HK-2 (cell line): ENCODE results near the gene SCLY.
A peak's percentile ranks its signal among the peaks of the same experiment; 100 is the strongest.

Experiments
- DNase-seq: peaks from one replicate; pipeline ENCODE4 v3.0.0-alpha.2; 2018; ENCODE audit not compliant: unreplicated experiment

SCLY gene

DNA sequence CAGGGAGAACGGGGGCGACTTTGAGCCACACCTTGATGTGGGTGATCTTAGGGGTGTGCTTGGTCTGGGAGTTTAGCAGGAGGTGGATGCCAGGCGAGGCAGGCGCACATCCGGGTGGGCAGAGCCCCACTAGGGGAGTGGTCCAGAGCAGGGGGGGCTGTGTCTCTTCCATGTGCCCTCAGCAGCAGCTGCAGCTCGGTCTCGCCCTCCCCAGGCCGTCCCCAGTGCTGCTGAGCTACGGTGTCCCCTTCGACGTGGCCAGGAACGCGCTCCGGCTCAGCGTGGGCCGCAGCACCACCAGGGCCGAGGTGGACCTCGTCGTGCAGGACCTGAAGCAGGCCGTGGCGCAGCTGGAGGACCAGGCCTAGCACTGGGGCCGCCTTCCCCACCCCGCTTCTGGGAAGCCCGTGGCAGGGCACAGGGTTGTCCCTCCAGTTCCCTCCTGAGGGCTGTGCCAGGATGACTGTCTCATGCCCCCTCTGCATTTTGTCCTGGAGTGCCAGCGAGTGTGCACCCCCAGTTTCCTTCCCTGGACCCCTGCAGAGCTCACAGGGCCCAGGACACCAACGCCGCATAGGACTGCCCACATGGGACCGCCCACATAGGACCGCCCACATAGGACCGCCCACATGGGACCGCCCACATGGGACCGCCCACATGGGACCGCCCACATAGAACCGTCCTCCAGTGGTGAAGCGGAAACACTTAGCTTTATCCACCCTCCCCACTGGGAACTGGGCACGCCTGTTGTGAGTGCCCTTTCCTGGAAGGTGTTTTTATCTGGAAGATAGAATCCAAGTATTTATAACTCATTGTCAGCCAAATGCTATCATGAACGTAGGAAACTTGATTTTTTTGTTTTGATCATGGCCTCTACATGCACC, 37.4 kb downstream of the SCLY start:
- DNase-seq: peak; percentile 96

DNA sequence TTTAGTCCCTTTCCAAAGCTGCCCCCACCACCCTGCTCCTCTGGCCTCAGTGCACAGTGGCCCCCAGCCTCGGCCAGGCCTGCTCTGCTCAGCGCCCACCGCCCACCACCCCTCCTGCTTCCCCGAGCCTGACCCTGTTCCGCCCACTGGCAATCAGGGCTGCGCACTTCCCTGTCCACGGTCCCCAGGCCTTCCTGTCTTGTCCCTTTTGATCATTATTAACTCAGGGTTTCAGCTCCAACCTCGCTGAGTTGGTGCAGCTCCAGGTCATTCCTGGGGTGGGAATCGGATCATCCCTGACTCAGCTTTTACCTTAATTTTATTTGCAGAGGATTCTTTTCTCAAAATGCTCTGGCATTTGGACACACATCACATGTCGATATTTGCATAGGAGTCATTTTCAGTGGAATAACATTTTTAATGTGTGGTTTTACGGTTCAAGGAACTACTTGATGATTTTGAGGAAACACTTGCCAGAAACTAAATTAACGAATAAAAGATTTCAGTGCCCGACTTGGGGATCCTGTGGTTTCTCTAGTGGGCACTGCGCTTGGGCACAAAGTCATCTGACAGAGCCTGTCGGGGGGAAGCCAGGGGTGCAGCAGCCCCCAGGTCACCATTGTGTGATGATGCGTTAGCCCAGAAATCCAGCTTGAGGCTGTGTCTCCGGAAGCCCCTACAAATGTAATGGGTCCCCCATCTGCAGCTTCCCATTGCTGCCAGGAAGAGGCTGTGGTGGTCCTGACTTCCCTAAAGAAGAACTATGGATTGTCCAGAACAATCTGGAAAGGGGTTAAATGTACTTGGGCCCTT, 38.3 kb downstream of the SCLY start:
- DNase-seq: peak; percentile 74

DNA sequence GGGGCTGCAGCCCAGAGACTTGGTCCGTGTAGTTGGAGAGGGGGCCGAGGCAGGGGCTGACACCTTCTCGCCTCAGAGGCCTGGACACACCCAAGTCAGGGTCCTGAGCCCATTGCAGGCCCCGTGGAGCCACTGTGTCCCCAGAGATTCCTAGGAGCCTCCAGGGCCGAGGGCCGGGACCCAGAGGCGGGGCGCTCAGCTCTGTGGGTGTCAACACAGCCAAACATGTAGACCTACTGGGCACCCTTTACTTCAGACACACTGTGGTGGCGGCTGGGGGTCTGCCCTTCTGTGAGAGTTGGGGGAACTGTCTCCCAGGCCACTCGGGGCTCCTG, 38.9 kb downstream of the SCLY start:
- no peak for DNase-seq

DNA sequence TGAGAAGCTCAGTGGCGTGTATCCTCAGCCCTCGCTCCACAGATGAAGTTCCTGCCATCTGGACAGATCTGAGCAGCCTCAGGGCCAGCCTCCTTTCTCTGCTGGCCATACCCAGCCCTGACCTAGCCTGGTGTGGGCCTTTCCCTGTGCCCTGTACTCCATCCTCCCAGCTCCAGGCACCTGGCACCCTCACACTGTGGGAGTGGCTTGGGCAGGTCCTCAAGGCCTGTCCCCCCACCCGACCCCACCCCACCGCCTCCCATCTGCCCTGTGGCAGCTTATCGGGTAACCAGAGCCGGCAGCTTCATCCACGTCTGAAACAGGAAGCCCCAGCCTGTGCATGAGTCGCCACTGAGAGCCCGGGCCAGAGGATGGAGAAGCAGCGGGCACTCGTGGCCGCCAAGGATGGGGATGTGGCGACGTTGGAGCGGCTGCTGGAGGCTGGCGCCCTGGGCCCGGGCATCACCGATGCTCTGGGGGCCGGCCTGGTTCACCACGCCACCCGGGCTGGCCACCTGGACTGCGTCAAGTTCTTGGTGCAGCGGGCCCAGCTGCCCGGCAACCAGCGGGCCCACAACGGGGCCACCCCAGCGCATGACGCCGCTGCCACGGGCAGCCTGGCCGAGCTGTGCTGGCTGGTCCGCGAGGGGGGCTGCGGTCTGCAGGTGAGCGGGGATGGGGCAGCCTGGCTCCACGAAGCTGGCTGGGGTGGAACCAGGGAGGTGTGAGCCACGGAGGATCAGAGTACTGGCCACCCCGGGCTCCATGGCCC, 39.4 kb downstream of the SCLY start, which contains the start of gene ESPNL:
Gene ESPNL, plus strand, starts transcription at position 292 of the 772 bp plus-strand sequence. Its CDS starts 80 bp downstream, at position 372.
- peak; percentile 63 for DNase-seq

DNA sequence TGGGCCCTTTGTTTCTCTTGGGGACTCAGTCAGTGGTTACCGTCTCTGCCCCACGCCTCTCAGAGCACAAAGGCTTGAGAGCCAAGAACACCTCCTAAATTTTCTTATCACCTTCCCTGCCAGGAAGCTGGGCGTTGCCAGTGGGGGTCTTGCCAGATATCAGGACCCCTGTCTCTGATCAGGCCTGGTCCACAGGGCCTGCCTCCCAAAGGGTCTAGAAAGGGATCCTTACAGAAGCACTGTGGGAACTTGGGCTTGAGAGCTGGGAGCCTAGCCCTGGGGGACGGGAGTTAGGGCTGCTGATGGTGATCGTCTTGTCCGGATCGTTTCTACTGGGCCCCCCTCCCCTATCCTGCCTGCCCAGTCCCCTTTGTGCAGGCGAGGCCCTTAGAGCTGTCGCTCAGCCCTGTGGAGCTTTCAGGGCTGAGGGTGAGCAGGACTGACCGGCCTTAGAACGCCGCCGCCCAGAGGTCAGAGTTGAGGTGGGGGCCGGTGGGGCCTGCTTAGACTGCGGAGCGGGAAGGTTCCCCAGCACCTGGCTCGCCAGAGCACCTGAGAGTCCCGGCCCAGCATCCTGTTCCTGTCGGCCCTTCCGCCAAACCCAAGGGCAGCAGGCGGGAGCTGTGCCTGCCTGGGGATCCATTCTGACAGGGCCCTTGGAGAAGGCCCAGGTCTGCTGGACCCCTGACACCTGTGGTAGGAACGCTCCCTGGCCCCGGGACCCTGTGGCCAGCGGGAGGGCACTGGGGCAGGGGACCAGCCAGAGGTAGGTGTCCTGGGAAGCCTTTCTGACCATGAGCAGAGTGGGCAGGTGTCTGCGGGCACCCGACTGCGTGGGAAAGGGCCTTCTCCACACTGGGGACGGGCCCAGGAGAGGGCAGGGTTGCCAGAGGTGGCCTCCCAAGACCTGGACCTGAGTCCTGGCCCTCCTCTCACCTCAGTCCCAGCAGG, 40.3 kb downstream of the SCLY start:
- no peak for DNase-seq

DNA sequence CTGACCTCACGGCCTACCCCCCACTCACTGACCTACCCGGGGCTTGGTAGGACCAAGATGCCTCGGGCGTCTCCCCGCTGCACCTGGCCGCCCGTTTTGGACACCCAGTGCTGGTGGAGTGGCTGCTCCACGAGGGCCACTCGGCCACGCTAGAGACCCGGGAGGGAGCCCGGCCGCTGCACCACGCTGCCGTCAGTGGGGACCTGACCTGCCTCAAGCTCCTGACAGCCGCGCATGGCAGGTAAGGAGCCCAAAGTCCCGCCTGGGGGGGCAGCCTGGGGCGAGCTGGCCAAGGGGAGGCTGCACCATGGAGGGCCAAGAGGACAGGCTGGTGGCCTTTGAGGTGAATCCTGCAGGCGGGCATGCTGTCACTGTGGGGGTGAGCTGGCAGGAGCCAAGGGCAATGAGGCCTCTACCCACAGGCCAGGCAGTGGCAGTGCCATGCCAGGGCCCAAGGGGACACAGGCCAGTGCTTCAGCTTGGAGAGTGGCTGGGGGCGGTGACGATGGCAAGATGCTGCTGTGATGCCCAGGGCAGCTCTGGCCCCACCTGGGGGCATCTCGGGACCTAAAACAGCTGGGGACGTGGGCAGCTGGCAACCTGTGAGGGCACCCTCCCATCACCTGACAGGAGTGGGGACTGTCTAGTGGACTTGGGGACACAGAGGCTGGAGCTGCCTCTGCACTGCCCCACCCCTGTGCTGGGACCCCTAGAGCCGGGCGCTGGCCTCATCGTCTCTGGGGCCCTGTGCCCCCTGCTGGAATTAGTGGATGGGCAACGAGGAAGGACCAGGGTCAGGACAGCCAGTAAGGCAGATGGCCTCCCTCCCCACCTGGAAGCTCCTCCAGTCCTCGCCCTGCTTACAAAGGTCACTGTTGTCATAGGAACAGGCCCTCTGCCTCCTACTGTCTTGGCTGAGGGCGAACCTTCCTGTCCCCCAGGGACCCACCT, 41.4 kb downstream of the SCLY start:
- no peak for DNase-seq

DNA sequence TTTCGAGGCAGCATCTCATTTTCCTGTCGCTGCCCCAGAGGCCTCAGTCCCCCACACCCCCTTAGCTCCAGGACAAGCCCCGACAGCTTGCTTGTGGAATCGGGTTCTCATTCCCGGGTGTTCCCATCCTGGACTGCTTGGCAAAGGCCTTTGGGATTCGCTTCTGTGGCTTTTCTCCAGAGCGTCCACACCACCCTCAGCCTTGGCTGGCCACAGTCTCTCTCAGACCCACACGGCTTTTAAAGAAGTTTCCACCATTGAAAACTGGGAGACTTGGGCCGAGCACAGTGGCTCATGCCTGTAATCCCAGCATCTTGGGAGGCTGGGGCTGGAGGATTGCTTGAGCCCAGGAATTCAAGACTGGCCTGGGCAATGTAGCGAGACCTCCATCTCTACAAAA, 42.1 kb downstream of the SCLY start:
- DNase-seq: no peak

DNA sequence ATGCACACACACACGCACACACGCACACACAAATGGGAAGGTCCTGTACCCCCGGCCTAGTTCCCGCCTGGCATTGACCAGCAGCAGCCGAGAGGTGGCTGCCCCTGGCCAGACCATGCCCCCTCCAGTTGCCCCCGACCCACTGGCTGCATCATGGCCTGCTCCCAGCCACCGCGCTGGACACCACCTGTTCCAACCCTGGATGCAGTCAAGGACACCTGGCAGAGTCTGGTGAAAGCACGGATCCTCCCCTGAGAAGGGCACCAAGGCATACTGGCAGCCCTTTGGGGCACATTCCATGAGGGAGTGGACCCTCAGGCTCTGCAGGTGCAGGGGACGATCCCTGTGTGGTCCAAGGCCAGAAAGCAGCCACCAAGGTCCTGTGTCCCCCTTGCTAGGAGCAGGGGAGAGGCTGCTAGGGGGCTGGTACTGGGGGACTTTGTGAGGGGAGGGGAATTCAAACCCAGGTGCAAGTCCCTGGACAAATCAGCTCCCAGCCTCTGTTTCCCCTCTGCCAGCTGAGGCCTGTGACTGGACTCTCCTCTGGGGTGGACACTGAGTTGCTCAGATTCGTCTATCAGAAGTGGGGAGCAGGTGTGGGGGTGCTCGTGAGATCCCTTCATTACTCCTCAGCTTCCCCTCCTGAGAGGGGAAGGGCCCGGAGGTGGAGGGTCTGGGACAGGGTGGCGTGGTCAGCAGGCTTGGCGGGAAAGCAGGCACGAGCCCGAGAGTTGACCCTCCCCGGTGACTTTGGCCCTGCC, 42.8 kb downstream of the SCLY start:
- DNase-seq: no peak

DNA sequence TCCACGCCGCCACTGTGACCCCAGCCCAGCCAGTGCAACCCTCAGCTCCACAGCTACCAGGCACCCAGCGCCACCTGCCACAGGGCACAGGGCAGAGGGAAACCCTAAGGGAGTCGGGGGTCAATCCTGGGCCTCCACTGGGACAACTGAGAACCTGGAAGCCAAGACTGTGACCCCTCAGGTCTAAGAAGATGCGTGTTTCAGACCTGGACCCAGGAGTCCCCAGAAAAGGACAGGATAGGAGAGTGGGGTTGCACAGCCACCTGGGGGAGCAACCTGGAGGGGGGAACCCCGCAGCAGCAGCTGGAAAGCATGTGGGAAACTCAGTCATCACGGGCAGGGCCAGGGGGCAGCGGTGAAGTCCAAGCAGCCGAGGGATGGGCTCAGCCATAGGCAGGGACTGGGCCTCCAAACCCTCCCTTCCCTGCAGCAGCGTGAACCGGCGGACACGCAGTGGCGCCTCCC, 43.5 kb downstream of the SCLY start:
- no peak for DNase-seq

DNA sequence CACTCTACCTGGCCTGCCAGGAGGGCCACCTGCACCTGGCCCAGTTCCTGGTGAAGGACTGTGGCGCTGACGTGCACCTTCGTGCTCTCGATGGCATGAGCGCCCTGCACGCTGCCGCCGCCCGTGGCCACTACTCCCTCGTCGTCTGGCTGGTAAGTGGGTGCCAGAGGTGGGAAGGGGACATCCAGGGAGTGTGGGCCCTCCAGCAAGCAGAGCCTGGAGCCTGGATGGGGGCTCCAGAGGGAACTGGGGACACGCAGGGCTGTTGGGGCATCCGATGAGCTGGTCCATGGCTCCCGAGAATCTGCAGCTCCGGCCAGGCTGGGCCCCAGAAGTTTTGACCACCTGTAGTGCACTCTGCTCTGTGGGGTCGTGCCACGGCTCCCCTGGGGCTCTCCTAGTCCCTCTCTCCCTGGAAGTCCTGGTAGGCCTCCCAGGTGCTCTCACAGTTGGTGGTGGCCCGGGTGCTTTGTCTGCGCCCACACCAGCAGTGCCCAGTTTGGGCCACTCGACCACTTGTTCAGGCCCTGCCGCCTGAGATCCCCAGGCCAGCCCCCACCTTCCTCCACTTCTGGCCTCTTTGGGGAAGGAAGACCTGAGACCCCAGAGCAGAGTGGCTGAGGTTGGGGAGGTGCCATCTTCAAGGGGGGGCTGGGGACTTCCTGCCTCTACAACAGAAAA, 44.0 kb downstream of the SCLY start:
- no peak for DNase-seq

DNA sequence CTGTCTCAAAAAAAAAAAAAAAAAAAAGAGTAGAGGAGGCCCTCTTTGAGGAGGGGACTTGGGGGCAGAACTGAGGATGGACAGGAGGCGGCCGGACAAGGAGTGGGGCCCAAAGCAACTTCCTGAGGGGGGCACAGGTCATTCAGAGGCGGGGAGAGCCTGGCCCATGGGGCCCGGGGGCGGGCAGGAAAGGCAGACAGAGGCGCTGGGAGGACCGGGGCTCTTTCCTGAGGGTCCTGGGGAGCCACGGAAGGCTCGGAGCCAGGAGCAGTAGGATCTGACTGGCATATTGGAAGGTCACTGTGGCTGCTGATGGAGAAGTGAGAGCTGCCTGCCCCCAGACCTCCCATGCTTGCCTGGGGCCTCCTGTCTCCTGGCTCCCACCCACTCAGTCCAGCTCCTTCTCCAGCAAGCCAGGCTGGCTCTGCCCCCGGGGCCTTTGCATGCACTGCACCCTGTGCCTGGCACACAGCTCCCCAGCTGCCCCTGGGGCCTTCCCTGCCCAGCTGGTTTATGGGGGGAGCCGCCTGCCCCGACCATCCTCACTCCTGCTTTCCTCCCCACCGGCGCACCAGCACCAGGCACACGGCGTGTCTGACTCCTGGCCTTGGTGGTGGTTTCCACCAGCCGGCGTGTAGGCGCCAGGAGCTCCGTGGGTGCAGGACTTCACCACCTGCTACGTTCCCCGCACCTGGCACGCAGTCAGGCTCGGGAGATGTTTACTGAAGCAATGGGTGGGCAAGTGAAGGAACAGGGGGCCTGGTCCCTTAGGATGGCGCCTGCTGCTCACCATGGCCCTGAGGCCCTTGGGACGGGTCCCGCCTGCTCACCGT, 44.9 kb downstream of the SCLY start:
- DNase-seq: no peak

DNA sequence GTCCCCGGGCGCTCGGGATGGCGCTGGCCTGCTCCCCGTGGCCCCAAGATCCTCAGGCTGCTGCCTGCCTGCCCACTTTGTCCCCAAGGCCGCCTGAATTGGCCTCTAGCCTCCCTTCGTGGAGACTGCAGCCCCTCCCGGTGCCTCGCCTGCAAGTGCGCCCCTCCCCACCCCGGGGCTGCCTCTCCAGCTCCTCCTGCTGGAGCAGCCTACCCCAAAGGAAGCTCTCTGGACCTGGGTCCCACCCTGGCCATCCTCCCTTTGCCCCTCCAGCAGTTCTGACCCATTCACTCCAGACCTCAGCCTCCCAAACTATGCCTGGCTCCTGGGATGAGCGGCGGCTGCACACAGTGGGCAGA, 45.5 kb downstream of the SCLY start:
- DNase-seq: no peak

DNA sequence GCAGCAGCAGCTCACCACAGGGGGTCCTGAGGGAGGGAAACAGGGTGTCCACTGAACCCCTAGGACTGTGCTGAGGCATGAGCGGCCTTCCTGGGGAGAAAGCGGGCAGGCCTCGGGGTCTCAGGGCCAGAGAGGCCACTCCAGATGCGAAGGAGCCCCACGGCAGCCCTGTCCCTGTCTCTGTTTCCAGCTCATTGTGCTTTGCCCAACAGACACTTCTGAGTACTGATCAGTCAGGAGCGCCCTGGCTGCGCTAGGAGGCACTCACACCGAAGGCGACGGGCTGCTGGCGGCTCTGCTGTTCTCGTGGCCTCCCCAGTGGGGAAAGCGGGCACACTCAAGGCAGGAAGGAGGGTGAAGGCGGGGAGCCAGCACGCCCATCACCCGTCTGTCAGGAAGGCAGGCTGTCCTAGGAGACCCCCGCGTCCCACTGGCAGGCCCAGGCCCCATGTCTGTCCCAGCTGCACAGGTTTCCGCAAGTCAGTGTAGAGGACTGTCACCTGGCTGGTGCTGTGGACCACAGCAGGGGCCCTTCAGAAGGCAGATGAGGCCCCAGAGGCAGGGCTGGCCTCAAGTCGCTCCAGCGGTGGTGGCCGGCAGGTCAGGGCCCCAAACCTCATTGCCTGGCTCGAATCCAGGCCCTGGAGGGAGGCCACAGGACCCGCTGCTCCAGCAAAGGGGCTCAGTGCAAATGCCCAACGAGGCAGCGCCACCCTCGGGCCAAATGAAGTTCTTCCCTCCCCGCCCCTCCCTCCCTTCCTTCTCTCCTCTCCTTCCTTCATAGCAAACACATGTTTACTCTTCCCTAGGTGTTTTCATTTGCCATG, 46.1 kb downstream of the SCLY start:
- no peak for DNase-seq

DNA sequence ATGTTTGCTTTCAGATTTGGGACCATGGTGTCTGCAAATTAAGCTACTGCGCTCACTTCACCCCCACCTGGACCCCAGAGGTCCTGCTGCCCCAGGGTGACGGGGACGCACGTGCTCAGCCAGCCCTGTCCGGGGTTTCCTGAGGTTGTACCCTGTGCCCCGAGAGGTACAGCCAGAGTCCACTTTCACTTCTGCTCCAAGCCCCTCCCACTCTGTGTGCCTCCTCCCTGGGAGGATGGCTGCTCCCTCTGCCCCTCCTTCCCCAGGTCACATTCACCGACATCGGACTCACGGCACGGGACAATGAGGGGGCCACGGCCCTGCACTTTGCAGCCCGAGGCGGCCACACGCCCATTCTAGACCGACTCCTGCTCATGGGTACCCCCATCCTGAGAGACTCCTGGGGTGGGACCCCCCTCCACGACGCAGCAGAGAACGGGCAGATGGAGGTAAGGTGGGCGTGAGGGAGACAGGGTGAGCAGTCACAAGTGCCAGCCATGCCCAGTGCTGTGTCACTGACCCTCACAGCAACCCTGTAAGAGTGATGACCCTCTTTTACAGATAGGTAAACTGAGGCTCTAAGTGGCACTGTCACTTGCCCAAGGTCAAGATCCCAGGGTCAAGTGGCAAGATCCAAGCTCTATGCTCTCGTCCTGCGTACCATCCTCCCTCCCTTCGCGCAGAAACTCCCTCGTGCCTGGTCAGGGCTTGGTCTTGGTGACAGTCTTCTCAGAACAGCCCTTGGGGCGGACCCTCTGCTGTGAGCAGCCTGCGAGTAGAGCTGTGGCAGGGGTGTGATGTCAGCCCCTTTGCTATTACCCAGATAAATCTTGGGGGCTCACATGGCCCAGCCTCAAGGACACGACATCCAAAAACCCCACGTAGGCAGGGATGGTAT, 47.0 kb downstream of the SCLY start:
- no peak for DNase-seq

DNA sequence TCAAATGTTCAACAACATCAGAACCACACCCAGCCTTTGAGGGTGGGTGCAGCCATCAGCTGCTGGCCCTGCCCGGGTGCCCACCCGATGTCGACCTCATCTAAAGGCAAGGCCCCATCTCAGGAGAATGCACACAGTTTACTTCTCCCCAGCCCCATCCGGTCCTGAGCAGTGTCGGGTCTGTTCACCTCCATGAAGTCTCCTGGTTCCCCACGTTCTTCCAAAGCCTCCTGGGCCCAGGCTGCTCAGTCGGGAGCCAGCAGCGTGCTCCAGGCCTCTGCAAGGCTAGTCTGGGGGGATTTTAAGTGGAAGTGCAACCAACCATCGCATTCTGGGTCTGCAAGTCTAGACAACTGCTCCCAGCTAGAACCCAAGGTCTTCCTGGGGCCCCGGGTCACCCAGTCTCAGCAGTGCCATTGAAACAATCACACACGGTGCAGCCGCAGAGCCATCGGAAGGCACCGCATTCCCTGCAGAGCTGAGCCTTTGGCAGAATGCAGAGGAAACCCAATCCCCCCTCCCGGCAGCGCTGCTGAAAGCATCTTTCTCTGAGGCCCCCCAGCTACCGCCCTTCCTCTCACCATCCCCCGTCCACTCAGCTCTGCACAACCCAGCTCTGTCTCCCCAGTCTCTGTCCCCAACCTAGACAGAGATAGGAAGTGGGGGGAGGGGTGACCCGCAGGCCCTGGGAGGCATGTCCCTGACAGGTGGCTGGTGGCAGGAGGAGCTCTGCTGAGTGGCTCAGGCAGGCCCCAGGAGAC, 47.8 kb downstream of the SCLY start:
- no peak for DNase-seq
